NCI-H2107 (cell line): Measurements from ENCODE around the gene MRPS2.
"Not testable (repeated sequence)": the region's sequence is repeated elsewhere in the genome, so short reads cannot be mapped to it uniquely, and the experiment has no call there.

Source experiments
- DNase-seq: peaks from one replicate; lab custom pipeline; 2025; lab: John Stamatoyannopoulos, UW

MRPS2 gene

DNA sequence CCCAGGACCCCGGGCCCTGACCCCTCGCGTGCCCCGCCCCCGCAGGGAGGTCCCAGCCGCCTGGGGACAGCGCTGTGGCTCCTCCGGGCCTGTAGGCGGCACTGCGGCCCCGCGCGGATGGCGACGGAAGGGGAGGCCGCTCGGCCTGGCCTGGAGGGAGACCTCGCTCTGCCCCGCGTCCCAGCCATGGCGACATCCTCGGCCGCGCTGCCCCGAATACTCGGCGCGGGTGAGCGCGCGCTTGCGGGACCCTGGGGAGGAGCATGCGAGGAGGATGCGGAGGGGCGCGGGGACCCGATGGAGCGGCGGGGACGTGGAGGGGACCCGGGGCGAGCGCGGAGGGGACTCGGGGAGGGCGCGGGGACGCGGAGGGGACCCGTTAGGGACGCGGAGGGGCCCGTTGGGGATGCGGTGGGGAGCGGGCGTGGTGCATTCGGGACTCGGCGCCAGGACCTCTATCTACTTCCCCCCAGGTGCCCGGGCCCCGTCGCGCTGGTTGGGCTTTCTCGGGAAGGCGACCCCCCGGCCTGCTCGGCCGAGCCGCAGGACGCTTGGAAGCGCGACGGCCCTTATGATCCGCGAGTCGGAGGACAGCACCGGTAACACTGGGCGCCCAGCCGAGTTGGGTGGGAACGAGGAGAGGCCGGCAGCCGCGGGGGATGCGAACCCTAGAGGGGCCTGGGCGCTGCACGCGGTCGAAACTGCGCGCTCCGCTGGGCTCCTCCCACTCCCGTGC is at the start of gene MRPS2:
MRPS2 (plus strand) TSS at position 158 of the 736 bp plus-strand sequence; CDS start at position 187, 29 bp downstream.
- peak; percentile 89 for DNase-seq

DNA sequence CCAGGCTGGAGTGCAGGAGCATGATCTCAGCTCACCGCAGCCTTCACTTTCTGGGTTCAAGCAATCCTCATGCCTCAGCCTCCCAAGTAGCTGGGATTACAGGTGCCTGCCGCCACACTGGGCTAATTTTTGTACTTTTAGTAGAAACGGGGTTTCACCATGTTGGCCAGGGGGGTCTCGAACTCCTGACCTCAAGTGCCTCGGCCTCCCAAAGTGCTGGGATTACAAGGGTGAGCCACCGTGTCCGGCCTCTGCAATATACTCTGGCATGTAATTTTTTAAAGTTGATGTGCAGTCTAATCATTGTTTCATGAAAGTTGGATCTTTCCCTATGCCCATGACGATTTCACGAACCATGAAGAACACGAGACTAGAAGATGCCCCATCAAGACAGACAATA is 49.5 kb upstream of the MRPS2 start:
- no peak for DNase-seq

DNA sequence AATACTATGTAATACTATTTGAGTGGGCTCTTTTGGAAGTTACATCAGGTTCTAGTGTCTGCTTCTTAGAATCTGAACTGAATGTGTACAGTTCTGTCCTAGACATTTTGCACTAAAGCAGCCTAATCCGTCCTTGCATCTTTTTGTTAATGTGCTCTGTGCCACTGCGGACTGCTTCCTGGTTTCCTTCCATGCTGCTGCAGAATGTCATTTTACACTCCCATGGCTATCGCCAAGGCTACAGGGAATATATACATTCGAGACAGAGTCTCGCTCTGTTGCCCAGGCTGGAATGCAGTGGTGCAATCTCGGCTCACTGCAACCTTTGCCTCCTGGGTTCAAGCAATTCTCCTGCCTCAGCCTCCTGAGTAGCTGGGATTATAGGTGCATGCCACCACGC is 48.6 kb upstream of the MRPS2 start:
- not testable (repeated sequence) for DNase-seq

DNA sequence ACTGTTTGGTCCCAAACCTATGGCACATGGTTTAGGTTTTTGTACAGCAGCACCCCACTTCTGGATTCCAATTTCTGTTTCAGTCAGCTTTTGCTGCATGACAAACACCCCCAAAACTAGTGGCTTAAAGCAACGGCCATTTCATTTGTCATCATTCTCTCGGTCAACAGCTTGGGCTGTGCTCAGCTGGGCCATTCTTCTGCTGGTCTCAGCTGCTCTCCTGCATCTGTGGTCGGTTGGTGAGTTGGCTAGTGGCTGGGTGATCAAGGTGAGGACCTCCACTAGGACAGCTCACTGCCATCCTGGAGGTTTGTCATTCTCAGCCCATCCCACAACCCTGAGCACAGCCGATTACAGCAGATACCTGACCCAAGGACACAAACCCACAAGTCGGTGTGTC is 45.7 kb upstream of the MRPS2 start:
- no peak for DNase-seq

DNA sequence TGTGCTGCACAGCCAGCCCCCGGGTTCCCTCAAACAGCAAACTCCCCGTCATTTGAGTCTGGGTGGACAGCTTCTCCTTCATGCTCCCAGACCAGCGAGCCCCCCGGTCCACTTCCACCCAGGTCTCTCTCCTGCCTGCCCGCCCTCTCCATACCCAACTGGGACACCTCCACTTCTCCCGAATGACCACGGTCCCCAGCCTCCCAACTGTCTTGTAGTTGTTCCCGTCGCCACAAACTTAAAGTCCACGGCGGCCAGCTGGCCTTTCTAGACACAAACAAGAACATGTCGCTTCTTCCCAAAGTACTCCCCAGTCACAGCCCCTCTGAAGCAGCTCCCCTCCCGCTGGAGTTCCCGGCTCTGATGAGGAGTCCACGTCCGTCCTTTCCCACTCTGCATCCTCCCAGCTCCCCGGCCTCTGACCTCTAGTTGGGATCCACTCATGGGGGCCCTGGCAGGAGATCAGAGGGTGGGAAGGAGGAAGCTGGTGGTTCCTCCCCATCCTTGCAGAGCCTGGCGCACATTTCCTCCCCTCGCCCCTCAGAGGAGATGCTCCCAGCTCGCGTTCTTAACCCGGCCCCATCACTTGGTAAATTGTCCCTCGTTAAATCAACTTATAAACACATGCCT is 45.0 kb upstream of the MRPS2 start:
- DNase-seq = no peak

DNA sequence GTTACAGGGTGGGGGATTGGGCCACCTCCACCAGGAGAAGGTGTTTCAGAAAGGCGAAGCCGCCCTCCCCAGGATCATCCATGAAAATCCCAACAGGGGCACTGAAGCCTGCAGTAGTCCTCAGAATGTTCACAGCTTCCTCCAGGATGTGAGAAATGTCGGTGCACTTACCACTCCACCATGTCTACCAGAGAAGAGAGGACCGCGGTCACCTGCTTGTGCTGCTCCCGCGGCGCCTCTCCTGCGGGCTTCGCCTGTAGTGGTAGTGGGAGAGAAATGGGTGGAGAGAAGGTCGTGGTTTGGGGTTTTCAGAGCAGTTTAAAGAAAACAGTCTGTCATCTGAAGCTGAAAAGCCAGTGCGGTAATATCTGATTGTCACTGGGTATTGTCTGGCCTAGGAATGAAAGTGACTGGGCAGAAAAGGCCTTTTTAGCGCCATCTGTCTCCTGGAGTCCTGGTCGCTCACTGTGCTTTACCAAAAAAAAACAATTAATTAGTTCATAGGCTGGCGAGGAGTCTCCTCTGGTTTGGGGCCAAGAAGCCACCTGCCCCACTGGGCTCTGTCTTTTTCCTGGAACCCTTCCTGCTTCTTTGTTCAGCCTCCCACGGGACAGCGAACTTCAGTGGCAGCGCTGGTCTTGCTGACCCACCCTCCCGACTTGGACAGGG is 43.9 kb upstream of the MRPS2 start:
- DNase-seq = no peak

DNA sequence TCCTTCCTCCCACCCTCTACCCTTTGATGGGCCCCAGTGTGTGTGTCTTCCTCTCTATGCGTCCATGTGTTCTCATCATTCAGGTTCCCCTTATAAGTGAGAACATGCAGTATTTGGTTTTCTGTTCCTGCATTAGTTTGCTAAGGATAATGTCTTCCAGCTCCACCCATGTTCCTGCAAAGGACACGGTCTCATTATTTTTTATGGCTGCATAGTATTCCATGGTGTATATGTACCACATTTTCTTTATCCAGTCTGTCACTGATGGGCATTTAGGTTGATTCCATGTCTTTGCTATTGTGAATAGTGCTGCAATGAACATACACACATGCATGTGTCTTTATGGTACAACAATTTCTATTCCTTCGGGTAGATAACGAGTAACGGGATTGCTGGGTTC is 42.0 kb upstream of the MRPS2 start:
- DNase-seq = not testable (repeated sequence)

DNA sequence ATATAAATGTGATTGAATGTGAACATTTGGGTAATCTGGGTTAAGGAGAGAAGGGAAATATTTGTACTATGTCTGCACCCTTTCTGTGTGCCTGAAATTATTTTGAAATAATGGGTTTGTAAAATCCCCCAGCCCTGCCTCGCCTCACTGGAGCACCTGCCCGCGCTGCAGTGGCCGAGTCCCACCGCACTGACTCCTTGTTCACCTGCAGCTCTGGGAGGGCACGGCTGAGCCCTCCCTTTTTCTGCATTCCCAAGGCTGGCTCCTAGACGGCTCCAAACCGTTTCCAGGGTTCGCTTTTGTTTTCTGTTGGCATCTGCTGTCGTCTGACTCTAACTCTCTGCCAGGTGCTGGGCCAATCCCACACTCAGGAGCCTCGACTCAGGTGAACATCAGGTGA is 38.5 kb upstream of the MRPS2 start:
- no peak for DNase-seq

DNA sequence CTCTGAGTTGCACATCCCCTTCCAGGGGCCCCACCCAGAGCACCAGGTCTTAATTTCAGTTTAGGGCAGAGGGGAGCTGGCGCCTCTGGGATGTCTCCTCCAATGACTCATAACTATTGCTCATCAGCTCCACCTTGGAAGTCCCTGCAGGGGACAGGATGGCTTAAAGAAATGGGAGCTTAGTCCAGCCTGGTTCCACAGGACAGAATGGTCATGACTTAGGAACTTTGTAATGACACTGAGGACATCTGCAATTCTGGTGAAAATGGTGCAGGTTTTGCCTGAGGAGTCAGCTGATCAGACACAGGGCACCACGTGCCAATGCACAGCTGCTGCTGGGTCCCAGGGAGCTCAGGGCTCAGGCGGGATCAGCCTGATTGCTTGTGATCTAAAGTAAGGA is 37.3 kb upstream of the MRPS2 start:
- DNase-seq = no peak

DNA sequence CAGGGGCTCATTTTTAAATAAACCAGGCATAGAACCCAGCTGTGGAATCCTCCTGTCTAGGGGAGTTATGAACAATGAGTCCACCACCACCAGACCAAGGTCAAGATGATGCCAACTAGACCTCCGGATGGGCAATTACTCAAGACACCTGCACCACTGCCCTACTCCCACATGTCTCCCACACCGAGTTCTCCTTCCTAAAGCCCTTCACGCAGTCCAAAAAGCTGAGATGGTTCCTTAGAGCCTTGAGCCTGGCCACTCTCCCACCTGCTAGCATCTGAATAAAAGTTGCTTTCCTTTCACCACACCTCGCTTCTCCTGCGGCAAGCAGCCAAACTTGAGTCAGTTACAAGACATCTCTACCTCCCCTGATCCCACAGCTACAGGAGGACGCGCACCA is 36.3 kb upstream of the MRPS2 start:
- DNase-seq = no peak

DNA sequence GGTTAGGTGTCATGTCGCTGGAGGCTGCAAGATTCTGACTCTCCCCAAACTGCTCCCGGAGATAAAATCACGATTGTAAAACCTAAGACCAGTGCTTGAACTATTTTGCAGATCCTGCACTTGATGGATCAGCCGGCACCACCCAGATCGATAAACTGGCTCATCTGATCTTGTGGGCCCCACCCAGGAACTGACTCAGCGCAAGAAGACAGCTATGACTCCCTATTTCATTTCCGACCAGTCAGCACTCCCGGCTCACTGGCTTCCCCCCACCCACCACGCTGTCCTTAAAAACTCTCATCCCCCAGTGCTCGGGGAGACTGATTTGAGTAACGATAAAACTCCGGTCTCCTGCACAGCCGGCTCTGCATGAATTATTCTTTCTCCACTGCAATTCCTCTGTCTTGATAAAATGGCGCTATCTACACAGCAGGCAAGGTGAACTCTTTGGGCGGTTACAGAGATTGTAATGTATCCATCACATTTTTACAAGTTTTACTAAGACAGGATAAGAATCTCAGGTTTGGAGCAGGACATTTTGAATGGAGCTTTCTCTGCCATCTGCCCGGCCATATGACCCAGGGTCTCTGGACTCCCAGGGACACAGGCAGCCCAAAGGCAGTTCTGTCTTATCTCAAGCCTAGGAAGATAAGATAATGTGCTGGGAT is 31.5 kb upstream of the MRPS2 start:
- DNase-seq = no peak

DNA sequence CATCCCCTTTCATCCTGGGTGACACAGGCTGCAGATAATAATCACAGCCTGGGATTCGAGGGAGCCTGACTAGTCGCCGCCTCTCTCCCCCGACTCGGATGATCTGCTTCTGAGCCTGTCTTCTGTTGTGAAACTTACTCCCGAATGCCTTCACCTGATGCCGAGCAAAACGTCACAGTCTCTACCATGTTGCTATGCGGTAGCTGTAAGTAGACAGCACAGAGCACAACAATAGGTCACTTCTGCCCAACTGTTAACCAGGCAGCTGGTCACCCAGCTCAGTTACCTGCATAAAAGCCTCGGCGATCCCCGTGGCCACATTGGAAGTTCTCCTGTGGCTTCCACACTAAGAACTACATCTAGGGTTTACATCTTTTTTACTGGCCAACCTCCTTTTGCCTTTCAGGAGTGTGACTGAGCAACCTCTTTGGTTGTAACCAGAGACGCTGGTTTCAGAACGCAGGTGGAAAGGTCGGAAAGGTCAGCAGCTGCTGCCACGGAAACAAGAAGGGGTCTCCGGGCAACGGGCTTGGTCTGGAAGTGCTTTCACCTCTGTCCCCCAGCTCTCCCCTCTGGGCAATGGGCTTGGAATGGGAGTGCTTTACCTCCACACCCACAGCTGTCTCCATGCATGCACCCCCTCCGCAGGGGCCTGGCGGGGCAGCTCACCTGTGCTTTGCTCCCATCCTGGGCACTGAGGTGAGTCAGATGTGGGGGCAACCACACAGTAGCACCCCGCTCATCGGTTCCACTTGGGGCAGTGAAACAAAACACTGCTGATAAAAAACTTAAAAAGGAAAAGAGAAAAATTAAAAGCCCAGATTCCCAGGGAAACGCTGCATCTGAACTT is 28.5 kb upstream of the MRPS2 start:
- DNase-seq = no peak

DNA sequence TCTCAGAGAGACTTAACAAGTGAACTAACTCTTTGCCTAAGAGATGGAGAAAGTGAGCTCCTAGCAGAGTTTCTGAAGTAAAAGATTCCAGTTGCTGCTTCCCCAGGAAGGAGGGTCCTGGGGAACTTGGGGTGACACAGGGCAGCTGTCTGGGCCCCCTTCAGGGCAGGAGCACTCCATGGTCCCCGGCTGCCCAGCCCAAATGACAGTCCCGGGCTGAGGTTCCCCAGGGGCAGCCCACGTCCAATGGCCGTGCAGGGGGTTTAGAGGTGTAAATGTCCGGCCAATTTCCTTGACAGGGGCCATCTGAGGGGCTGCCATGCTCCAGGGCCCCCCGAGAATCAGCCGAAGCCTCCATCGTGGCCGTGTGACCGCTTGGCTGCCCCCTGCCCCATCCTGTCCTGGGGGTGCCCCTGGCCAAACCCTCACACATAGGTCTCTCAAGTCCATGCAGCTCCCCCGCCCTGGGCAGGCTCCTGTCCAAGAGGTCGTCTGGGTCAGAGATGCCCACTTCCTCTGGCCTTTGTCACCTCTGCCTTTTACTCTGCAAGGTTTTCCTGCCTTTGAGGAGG is 26.4 kb upstream of the MRPS2 start:
- DNase-seq = no peak

DNA sequence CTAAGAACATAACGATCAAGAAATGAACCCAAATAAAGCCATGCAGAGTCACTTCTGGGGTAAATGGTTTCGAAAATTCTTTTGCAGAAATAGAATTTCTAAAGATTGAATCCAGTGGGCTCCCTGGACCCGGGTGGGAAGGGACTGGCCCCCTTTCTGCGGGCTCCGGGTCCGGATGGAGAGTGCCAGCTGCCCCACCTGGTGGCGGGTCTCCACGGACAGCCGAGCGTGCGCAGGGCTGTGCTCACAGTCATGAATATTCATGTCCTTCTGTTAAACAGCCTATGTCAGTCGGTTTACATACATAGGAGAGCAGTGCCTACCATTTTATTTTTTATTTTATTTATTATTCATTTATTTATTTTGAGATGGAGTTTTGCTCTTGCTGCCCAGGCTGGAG is 25.6 kb upstream of the MRPS2 start:
- no peak for DNase-seq

DNA sequence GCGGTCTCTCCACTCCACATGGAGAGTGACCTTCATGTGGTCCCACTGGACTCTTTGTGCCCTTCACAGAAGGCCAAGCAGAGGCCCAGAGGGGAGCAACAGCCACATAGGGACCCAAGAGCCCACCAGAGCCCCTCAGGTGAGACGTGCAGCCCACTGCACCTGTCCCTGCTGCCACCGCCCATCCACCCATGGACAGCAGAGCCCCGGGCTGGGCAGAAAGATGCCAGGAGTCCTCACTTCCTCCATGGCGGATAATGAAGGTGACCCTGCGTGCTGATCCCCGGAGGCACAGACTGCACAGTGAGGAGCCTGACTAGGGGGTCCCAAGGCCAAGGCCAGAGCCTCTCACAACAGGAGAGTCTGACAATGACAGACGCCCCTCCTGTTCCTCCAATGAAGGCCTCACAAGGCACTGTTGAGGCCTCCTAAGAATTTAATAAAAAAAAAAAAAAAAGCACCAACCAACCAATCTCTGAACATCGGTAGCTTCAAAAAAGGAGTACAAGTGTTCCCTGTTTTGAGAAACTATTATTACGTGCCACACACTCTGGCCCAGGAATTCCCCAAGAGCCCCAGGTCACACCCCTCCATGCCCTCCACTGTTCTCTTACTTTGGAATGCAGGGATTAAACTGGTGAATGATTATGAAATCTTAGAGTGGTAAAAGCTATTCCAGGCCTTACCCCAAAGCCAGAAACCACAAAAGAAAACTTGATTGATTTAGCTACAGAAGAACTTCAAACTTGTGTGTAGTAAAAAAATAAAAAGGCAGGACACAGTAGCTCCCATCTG is 23.7 kb upstream of the MRPS2 start:
- no peak for DNase-seq

DNA sequence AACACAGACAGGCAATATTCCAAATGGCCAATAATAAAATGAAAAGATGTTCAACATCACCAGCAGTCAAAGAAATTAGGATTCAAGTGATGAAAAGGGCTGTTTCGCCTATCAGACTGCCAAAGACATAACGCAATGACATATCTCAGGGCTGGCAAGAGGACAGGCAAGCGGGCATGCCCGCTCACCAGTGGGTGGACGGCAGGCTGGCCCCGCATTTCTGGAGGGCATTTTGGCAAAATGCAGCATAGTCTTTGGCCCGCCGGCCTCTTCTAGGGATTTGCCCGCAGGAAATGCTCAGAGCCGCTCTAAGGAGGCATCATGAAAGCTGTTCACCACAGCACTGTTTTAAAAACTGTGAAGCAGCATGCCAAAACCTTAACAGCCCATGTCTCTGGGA is 22.3 kb upstream of the MRPS2 start:
- no peak for DNase-seq

DNA sequence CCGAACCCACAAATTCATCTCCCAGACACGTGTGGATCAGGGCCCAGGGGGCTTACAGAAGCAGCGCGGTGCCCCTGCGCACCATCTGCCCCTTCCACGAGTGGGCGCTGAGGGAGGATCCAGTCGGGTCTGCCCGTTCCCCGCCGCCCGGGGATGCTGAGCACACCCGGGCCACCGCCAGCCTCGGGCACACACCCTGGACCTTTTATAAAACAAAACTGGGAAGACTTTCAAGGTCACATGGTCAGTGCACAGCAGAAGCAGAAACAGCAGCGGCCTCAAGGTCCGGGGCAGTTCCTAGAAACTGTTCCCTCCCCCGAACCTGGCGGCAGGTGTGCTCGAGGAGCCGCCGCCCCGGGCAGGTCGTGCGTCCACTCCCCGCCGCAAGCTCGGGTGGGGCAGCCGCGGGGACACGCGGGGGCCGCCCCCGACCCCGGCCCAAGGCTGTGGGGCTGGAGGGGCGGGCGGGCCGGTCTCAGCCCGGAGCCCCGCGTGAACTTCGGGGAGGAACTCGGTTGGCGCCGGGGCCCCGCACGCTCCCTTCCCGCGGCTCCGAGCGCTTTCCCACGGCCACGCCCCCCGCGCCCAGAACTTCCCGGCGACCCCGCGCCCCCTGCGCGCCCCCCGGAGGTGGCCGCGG is 21.5 kb upstream of the MRPS2 start:
- no peak for DNase-seq

DNA sequence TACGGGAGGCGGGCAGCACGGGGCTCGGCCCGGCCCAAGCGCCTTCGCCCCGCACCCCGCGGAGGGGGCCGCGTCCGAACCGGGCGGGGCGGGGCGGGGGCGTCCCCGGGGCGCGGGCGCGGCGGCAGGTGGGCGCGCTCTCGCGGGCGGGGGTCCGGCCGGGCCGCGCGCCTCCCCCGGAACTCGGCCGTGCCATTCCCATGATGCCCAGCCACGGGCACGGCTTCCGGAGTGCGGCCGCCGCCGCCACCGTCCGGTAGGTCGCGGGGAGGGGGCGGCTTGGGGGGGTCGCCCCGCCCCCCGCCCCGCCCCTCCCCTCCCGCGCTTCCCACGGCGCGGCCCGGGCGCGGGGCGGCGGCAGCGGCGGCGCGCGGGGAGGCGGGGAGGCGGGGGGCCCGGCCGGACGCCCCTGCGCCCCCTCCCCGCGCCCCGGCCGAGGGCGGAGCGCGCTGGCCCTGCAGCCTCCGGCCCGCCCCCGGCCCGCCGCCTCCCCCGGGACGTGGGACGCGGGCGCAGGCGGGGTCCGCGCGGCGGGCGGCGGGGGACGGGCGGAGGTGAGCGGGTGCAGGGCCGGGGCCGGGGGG is 20.9 kb upstream of the MRPS2 start, which contains the start of gene PPP1R26:
PPP1R26 (plus strand) TSS at position 314 of the 584 bp plus-strand sequence. CDS start 4,729 bp downstream, outside the sequence.
- DNase-seq = no peak

DNA sequence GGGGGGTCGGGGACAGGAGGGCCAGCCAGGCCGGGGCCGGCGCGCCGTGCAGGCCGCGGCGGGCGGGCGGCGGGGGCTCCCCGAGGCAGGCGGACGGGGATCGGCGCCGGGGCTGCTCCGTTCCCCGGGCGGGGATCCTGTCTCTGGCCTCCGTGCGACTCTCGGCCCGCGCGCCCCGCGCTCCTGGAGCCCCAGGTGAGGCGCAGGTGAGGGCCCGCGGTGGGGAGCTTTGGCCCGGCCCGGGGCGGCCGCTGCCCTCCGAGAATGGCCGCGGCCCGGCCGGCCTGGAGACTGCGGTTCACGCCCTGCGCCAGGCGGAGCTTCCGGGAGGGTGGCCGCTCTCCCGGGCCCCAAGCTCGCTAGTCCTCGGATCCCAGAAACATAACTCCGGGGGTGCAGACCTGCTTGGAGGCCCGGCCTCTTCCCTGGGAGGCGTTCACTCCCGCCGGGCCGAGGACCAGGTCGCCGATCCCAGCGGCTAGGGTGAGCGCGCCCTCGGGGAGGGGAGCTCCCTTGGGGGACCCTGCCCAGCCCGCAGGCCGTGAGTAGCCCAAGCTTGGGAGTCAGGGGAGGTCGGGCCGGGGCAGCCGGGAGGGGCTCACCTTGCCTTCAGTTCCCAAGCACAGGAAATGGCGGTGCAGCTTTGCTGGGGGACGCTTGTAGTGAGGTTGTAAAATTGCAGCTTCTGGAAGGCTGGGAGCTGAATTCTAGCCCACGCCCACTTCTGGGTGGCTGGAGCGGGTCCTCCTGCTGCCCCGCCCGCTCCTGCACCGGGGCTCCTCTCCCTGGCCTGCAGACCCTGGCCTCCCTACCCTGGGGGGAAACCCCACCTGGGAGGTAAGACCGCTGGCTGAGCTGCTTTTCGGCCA is 20.2 kb upstream of the MRPS2 start:
- DNase-seq = no peak
